Coronary artery (tissue), 2 donors: ENCODE data around the gene TRIM45.

Experiments
- DNase-seq: peaks from one replicate; pipeline ENCODE4 v3.0.0-alpha.2; 2017; ENCODE audit warnings: low spot score
- H3K27ac ChIP-seq, 2 donors: fragments of 200-600 bp; sonication (generic); one replicate each; pipeline ENCODE4 v1.5.1; 2016 to 2019
- H3K4me3 ChIP-seq: fragments of 200-600 bp; sonication (generic); 2 replicates; pipeline ENCODE4 v1.5.1; 2016; ENCODE audit warnings: mild to moderate bottlenecking, moderate library complexity
- CTCF ChIP-seq: fragments of 200-600 bp; sonication (generic); IDR thresholded peaks from one replicate; pipeline ENCODE4 v1.5.1; 2019; ENCODE audit warnings: antibody characterized with exemption

TRIM45 gene

GRCh38 chr1:117076648-117077047 lies 44.9 kb downstream of the TRIM45 start:
- no peak for TF ChIP-seq CTCF
- no peak for DNase-seq
- H3K4me3 ChIP-seq = no peak overlapping the region
- H3K27ac ChIP-seq = no peak overlapping the region

GRCh38 chr1:117070124-117070523 lies 51.4 kb downstream of the TRIM45 start:
- H3K27ac ChIP-seq = no peak overlapping the region
- TF ChIP-seq CTCF = no peak
- no peak for DNase-seq

GRCh38 chr1:117069220-117069844 lies 52.2 kb downstream of the TRIM45 start:
- no peak for DNase-seq
- Histone ChIP-seq H3K27ac (no peak overlapping the region), H3K4me3 (no peak overlapping the region)
- no peak for TF ChIP-seq CTCF

More at GRCh38 chr1:117070124-117070523, 51.4 kb downstream of the TRIM45 start:
- no peak overlapping the region for H3K4me3 ChIP-seq

- TF ChIP-seq CTCF = no peak
- Histone ChIP-seq H3K27ac (no peak overlapping the region), H3K4me3 (no peak overlapping the region)
- DNase-seq = no peak
Measured at GRCh38 chr1:117068580-117068979, 53.0 kb downstream of the TRIM45 start.

GRCh38 chr1:117067533-117068370 lies 53.8 kb downstream of the TRIM45 start:
- H3K27ac ChIP-seq = no peak overlapping the region
- no peak overlapping the region for H3K4me3 ChIP-seq
- DNase-seq = no peak
- TF ChIP-seq CTCF = peak; percentile 60

- no peak for DNase-seq
- H3K4me3 ChIP-seq = no peak overlapping the region
- no peak for TF ChIP-seq CTCF
- no peak overlapping the region for H3K27ac ChIP-seq
Measured at GRCh38 chr1:117066367-117066766, 55.2 kb downstream of the TRIM45 start.

- Histone ChIP-seq H3K27ac (no peak overlapping the region), H3K4me3 (no peak overlapping the region)
- TF ChIP-seq CTCF = no peak
- DNase-seq = no peak
Measured at GRCh38 chr1:117061986-117062415, 59.5 kb downstream of the TRIM45 start.
